Mesodermal cell (in vitro differentiated cells): ENCODE measurements around the gene UBE2E2.

Source experiments
- H3K27ac ChIP-seq: 2 replicates; pipeline ENCODE4 v1.7.0; 2013; ENCODE audit warnings: mild to moderate bottlenecking, low read depth, low read length, moderate library complexity; ENCODE audit not compliant: severe bottlenecking
- H3K36me3 ChIP-seq: 2 replicates; pipeline ENCODE4 v1.7.1; 2013; ENCODE audit warnings: mild to moderate bottlenecking, low read length, moderate library complexity; ENCODE audit not compliant: control insufficient read depth, insufficient read depth
- H3K4me1 ChIP-seq: one replicate; pipeline ENCODE4 v1.7.1; 2013; ENCODE audit warnings: mild to moderate bottlenecking, low read length; ENCODE audit not compliant: insufficient read depth, control insufficient read depth, poor library complexity, severe bottlenecking
- H3K4me3 ChIP-seq: 2 replicates; pipeline ENCODE4 v1.7.0; 2013; ENCODE audit warnings: low read length, control low read depth, mild to moderate bottlenecking; ENCODE audit not compliant: insufficient read depth, poor library complexity, severe bottlenecking; ENCODE audit errors: extremely low read depth
- H3K9me3 ChIP-seq: 2 replicates; pipeline ENCODE4 v1.7.1; 2013; ENCODE audit warnings: mild to moderate bottlenecking, low read length, moderate library complexity; ENCODE audit not compliant: control insufficient read depth
- WGBS, 2 experiments: methylation state at CpG; one replicate each; pipeline ENCODE4 v1.1.5; 2013; ENCODE audit warnings: missing lambda C conversion rate in 2 of 2; ENCODE audit not compliant: insufficient coverage in 2 of 2; 5-methylcytosine and 5-hydroxymethylcytosine counted together

UBE2E2 gene

GRCh38 chr3:23217872-23218554 is 14.9 kb downstream of the UBE2E2 start:
- Histone ChIP-seq H3K27ac (no peak overlapping the region), H3K4me3 (no peak overlapping the region)
- 90 to 100% methylated on average over 1 to 2 of the region's 5 CpGs for WGBS, 2 experiments

GRCh38 chr3:23219117-23219516 is 16.0 kb downstream of the UBE2E2 start:
- WGBS, 2 experiments = 68 to 100% methylated on average over 1 to 2 of the region's 2 CpGs
- H3K4me1 ChIP-seq = no peaks in the 10 kb centered on the region
- H3K27ac ChIP-seq = no peak overlapping the region

More at GRCh38 chr3:23217872-23218554, 14.9 kb downstream of the UBE2E2 start:
- H3K9me3 ChIP-seq = no peaks in the 10 kb centered on the region
- H3K4me1 ChIP-seq = no peaks in the 10 kb centered on the region
- no peaks in the 10 kb centered on the region for H3K36me3 ChIP-seq

GRCh38 chr3:23219552-23219951 is 16.4 kb downstream of the UBE2E2 start:
- 86% methylated on average over 1 of the region's 2 CpGs; no CpG with 5 or more reads in 1 of the 2 experiments for WGBS, 2 experiments
- Histone ChIP-seq H3K27ac (no peak overlapping the region), H3K4me1 (no peaks in the 10 kb centered on the region), H3K9me3 (no peaks in the 10 kb centered on the region), H3K4me3 (no peak overlapping the region), H3K36me3 (no peaks in the 10 kb centered on the region)

More at GRCh38 chr3:23219117-23219516, 16.0 kb downstream of the UBE2E2 start:
- Histone ChIP-seq H3K4me3 (no peak overlapping the region), H3K9me3 (no peaks in the 10 kb centered on the region), H3K36me3 (no peaks in the 10 kb centered on the region)

GRCh38 chr3:23221136-23221535 is 18.0 kb downstream of the UBE2E2 start:
- Histone ChIP-seq H3K36me3 (no peaks in the 10 kb centered on the region), H3K9me3 (no peaks in the 10 kb centered on the region), H3K4me3 (no peak overlapping the region), H3K4me1 (no peaks in the 10 kb centered on the region), H3K27ac (no peak overlapping the region)
- WGBS, 2 experiments = no CpG with 5 or more reads among the region's 3 CpGs

- Histone ChIP-seq H3K9me3 (no peaks in the 10 kb centered on the region), H3K27ac (no peak overlapping the region), H3K36me3 (no peaks in the 10 kb centered on the region), H3K4me1 (no peaks in the 10 kb centered on the region), H3K4me3 (no peak overlapping the region)
- WGBS, 2 experiments = 71% methylated on average over 1 of the region's 3 CpGs; no CpG with 5 or more reads in 1 of the 2 experiments
Measured at GRCh38 chr3:23232016-23232415, 28.9 kb downstream of the UBE2E2 start.

- H3K27ac ChIP-seq = no peak overlapping the region
- H3K4me3 ChIP-seq = no peak overlapping the region
- H3K4me1 ChIP-seq = no peaks in the 10 kb centered on the region
- WGBS, 2 experiments = 70 to 100% methylated on average over 1 of the region's 1 CpG
- no peaks in the 10 kb centered on the region for H3K36me3 ChIP-seq
- no peaks in the 10 kb centered on the region for H3K9me3 ChIP-seq
Measured at GRCh38 chr3:23232854-23233253, 29.7 kb downstream of the UBE2E2 start.

GRCh38 chr3:23235264-23235663 is 32.1 kb downstream of the UBE2E2 start:
- Histone ChIP-seq H3K4me1 (no peaks in the 10 kb centered on the region), H3K4me3 (no peak overlapping the region), H3K27ac (no peak overlapping the region), H3K36me3 (no peaks in the 10 kb centered on the region), H3K9me3 (no peaks in the 10 kb centered on the region)
- 71 to 88% methylated on average over 1 of the region's 1 CpG for WGBS, 2 experiments

- no peak overlapping the region for H3K27ac ChIP-seq
- no peaks in the 10 kb centered on the region for H3K36me3 ChIP-seq
- WGBS, 2 experiments = 83 to 100% methylated on average over 1 to 2 of the region's 6 CpGs
- no peak overlapping the region for H3K4me3 ChIP-seq
- H3K9me3 ChIP-seq = no peaks in the 10 kb centered on the region
- no peaks in the 10 kb centered on the region for H3K4me1 ChIP-seq
Measured at GRCh38 chr3:23236890-23237289, 33.8 kb downstream of the UBE2E2 start.

GRCh38 chr3:23238156-23238555 is 35.0 kb downstream of the UBE2E2 start:
- no peaks in the 10 kb centered on the region for H3K36me3 ChIP-seq
- H3K4me3 ChIP-seq = no peak overlapping the region
- 88 to 94% methylated on average over 1 to 2 of the region's 2 CpGs for WGBS, 2 experiments
- no peak overlapping the region for H3K27ac ChIP-seq
- no peaks in the 10 kb centered on the region for H3K9me3 ChIP-seq
- no peaks in the 10 kb centered on the region for H3K4me1 ChIP-seq

- Histone ChIP-seq H3K4me3 (no peak overlapping the region), H3K27ac (no peak overlapping the region), H3K4me1 (no peaks in the 10 kb centered on the region), H3K9me3 (no peaks in the 10 kb centered on the region), H3K36me3 (no peaks in the 10 kb centered on the region)
- 94 to 95% methylated on average over 2 to 3 of the region's 4 CpGs for WGBS, 2 experiments
Measured at GRCh38 chr3:23238578-23238977, 35.5 kb downstream of the UBE2E2 start.

GRCh38 chr3:23239211-23240068 is 36.3 kb downstream of the UBE2E2 start:
- no peak overlapping the region for H3K4me3 ChIP-seq
- no peaks in the 10 kb centered on the region for H3K36me3 ChIP-seq
- WGBS, 2 experiments = 78 to 88% methylated on average over 1 of the region's 4 CpGs
- H3K4me1 ChIP-seq = no peaks in the 10 kb centered on the region
- H3K27ac ChIP-seq = no peak overlapping the region
- no peaks in the 10 kb centered on the region for H3K9me3 ChIP-seq
